Sigmoid colon (tissue), 7 donors: Measurements from ENCODE around the gene MSX1. TPM values are rescaled to one million over a fixed set of nuclear protein-coding genes. Genes with fewer than 3 reads are reported as not detected.
A peak's percentile ranks its signal among the peaks of the same experiment; 100 is the strongest.

Source experiments
- DNase-seq: peaks from one replicate; pipeline ENCODE4 v3.0.0-alpha.2; 2019
- H3K27ac ChIP-seq, 4 donors: fragments of 200-600 bp; sonication (generic); one replicate each; pipeline ENCODE4 v1.5.1; 2016 to 2019; ENCODE audit warnings: mild to moderate bottlenecking in 1 of 4
- H3K27me3 ChIP-seq, 3 donors: fragments of 200-600 bp; sonication (generic); one replicate each; pipeline ENCODE4 v1.5.1; 2019; ENCODE audit warnings: mild to moderate bottlenecking in 1 of 3
- H3K36me3 ChIP-seq, 4 donors: fragments of 200-600 bp; sonication (generic); one replicate each; pipeline ENCODE4 v1.5.1; 2016 to 2019
- H3K4me1 ChIP-seq, 4 donors: fragments of 200-600 bp; sonication (generic); one replicate each; pipeline ENCODE4 v1.5.1; 2017 to 2019
- H3K4me3 ChIP-seq, 4 donors: fragments of 200-600 bp; sonication (generic); one replicate each; pipeline ENCODE4 v1.5.1; 2017 to 2019; ENCODE audit warnings: mild to moderate bottlenecking in 2 of 4, moderate library complexity in 1 of 4
- H3K9me3 ChIP-seq, 4 donors: fragments of 200-600 bp in 3 of 4; sonication (generic) in 3 of 4; one replicate each; pipeline versions ENCODE4 v1.5.1 to v1.6.1; 2013 to 2019
- CTCF ChIP-seq, 4 experiments: fragments of 450-650 bp in 3 of 4; fragments of 200-600 bp in 1 of 4; IDR thresholded peaks; one replicate each; pipeline ENCODE4 v1.5.1; 2016 to 2019; ENCODE audit warnings: antibody characterized with exemption in 4 of 4, mild to moderate bottlenecking in 3 of 4, moderate library complexity in 2 of 4
- EP300 ChIP-seq, 4 donors: sonication (generic); formaldehyde crosslinking; IDR thresholded peaks; one replicate each; pipeline ENCODE4 v1.6.1; 2017; ENCODE audit warnings: antibody characterized with exemption in 4 of 4
- POLR2A ChIP-seq, 2 donors: fragments of 450-650 bp; IDR thresholded peaks; one replicate each; pipeline ENCODE4 v1.6.1; 2016; ENCODE audit warnings: antibody characterized with exemption in 2 of 2, mild to moderate bottlenecking in 2 of 2, moderate library complexity in 2 of 2
- POLR2AphosphoS5 ChIP-seq, 4 donors: sonication (generic); formaldehyde crosslinking; IDR thresholded peaks; one replicate each; pipeline ENCODE4 v1.6.1; 2017; ENCODE audit warnings: antibody characterized with exemption in 4 of 4
- WGBS, 2 donors: extraction: QIAGEN DNeasy Blood & Tissue Kit; methylation state at CpG; one replicate each; pipeline ENCODE4 v1.1.7; 2013; 5-methylcytosine and 5-hydroxymethylcytosine counted together
- intact Hi-C: fragments of 100-400 bp; cut with DNase I; formaldehyde crosslinking; loops from one replicate; pipeline ENCODE4 v1.15.1; 2023
- polyA plus RNA-seq, 3 donors: library from polyadenylated mRNA; stranded (reverse); fragments of 200-250 nt; gene quantifications; one replicate each; pipeline ENCODE4 v1.2.3, GENCODE V29; 2013
- total RNA-seq, 4 donors: library from RNA; depleted of rRNA; stranded (reverse); fragments of >200 nt; gene quantifications; one replicate each; pipeline ENCODE4 v1.1.0, GENCODE V29; 2016
- donor health status: healthy with polysubstance abuse.
- donor health status: Bipolar disorder and iron deficiency.
- donor health status: healthy.

MSX1 gene
- total and polyA plus RNA-seq, 7 donors: 0.45 to 7.2 (median 0.99) TPM; not detected in 1

GRCh38 chr4:4849524-4850193 lies 9.8 kb upstream of the MSX1 start:
- peaks cover 25 to 100% (median 68%) of the 10 kb centered on the region in 3 donors for H3K27me3 ChIP-seq
- no peaks in the 10 kb centered on the region for H3K36me3 ChIP-seq
- TF ChIP-seq CTCF (IDR thresholded peaks at IDR 0.05) (no peak), POLR2A (IDR thresholded peaks at IDR 0.05) (no peak), EP300 (IDR thresholded peaks at IDR 0.05) (no peak), POLR2AphosphoS5 (IDR thresholded peaks at IDR 0.05) (no peak)
- intact Hi-C loops: no loop called here
- 82 to 87% methylated on average over 9 of the region's 9 CpGs for WGBS, 2 donors
- peaks cover 0 to 16% (median 15%) of the 10 kb centered on the region in 4 donors for H3K4me1 ChIP-seq
- H3K9me3 ChIP-seq: no peaks in the 10 kb centered on the region
- H3K27ac ChIP-seq: no peak overlapping the region
- DNase-seq: peak; percentile 56
- H3K4me3 ChIP-seq: no peak overlapping the region

- Histone ChIP-seq H3K27me3 (peaks cover 38 to 100% (median 82%) of the 10 kb centered on the region in 3 donors), H3K9me3 (no peaks in the 10 kb centered on the region), H3K4me1 (peaks cover 0 to 28% (median 20%) of the 10 kb centered on the region in 4 donors), H3K27ac (no peak overlapping the region), H3K4me3 (no peak overlapping the region), H3K36me3 (no peaks in the 10 kb centered on the region)
- intact Hi-C loops: no loop called here
- peak; percentile 55 for DNase-seq
- TF ChIP-seq POLR2AphosphoS5 (IDR thresholded peaks at IDR 0.05) (no peak), EP300 (IDR thresholded peaks at IDR 0.05) (no peak), CTCF (IDR thresholded peaks at IDR 0.05) (no peak), POLR2A (IDR thresholded peaks at IDR 0.05) (no peak)
- 85 to 90% methylated on average over 12 of the region's 12 CpGs for WGBS, 2 donors
Measured at GRCh38 chr4:4851081-4851480, 8.4 kb upstream of the MSX1 start.

- TF ChIP-seq POLR2AphosphoS5 (IDR thresholded peaks at IDR 0.05): no peak
- 68 to 75% methylated on average over 7 of the region's 7 CpGs for WGBS, 2 donors
Measured at GRCh38 chr4:4851906-4852305, 7.6 kb upstream of the MSX1 start.

GRCh38 chr4:4852591-4853362 lies 6.7 kb upstream of the MSX1 start:
- H3K9me3 ChIP-seq: no peaks in the 10 kb centered on the region
- no peak overlapping the region for H3K27ac ChIP-seq
- peak overlapping the region in 3 of 4 donors; percentile 26 to 38 (median 28) for H3K4me3 ChIP-seq
- H3K36me3 ChIP-seq: no peaks in the 10 kb centered on the region
- peak; percentile 61 for DNase-seq
- H3K4me1 ChIP-seq: peaks cover 0 to 41% (median 33%) of the 10 kb centered on the region in 4 donors
- TF ChIP-seq POLR2AphosphoS5 (IDR thresholded peaks at IDR 0.05) (no peak), POLR2A (IDR thresholded peaks at IDR 0.05) (no peak), EP300 (IDR thresholded peaks at IDR 0.05) (no peak), CTCF (IDR thresholded peaks at IDR 0.05) (peak in 1 of 4 experiments; percentile 14)
- intact Hi-C loops: no loop called here
- peaks cover 55 to 100% (median 91%) of the 10 kb centered on the region in 3 donors for H3K27me3 ChIP-seq
- WGBS, 2 donors: 1 to 2% methylated on average over 42 of the region's 42 CpGs

More at GRCh38 chr4:4851906-4852305, 7.6 kb upstream of the MSX1 start:
- H3K27me3 ChIP-seq: peaks cover 46 to 100% (median 89%) of the 10 kb centered on the region in 3 donors
- no peaks in the 10 kb centered on the region for H3K36me3 ChIP-seq
- intact Hi-C loops: no loop called here
- peak; percentile 54 for DNase-seq
- H3K27ac ChIP-seq: no peak overlapping the region
- H3K9me3 ChIP-seq: no peaks in the 10 kb centered on the region
- H3K4me1 ChIP-seq: peaks cover 0 to 36% (median 28%) of the 10 kb centered on the region in 4 donors
- no peak overlapping the region for H3K4me3 ChIP-seq

GRCh38 chr4:4853371-4853823 lies 6.1 kb upstream of the MSX1 start:
- H3K36me3 ChIP-seq: no peaks in the 10 kb centered on the region
- 3 to 5% methylated on average over 26 of the region's 26 CpGs for WGBS, 2 donors
- H3K9me3 ChIP-seq: no peaks in the 10 kb centered on the region
- intact Hi-C loops: no loop called here
- TF ChIP-seq POLR2A (IDR thresholded peaks at IDR 0.05): no peak
- no peak for TF ChIP-seq POLR2AphosphoS5 (IDR thresholded peaks at IDR 0.05)
- TF ChIP-seq CTCF (IDR thresholded peaks at IDR 0.05): no peak
- no peak for TF ChIP-seq EP300 (IDR thresholded peaks at IDR 0.05)
- peaks cover 0 to 47% (median 33%) of the 10 kb centered on the region in 4 donors for H3K4me1 ChIP-seq
- H3K27ac ChIP-seq: no peak overlapping the region
- DNase-seq: peak; percentile 56
- peak overlapping the region in 3 of 4 donors; percentile 26 to 38 (median 28) for H3K4me3 ChIP-seq
- peaks cover 61 to 100% (median 95%) of the 10 kb centered on the region in 3 donors for H3K27me3 ChIP-seq
